GM12865 (cell line): ENCODE measurements around the gene IL17REL.

Source experiments
- DNase-seq: peaks from one replicate; pipeline ENCODE4 v3.0.0; 2010; ENCODE audit warnings: low read depth
- H3K4me3 ChIP-seq: 2 replicates; pipeline ENCODE4 v1.5.1; 2011; ENCODE audit warnings: mild to moderate bottlenecking, low read depth, low read length, control low read depth
- CTCF ChIP-seq: IDR thresholded peaks from 2 replicates; pipeline ENCODE4 v1.5.1; 2011; ENCODE audit warnings: low read length, control low read depth, low read depth, inconsistent platforms; ENCODE audit not compliant: insufficient read depth; ENCODE audit errors: missing control alignments

The IL17REL gene

GRCh38 chr22:49954991-49955580 lies 57.5 kb downstream of the IL17REL start:
- H3K4me3 ChIP-seq, result no peak overlapping the region

GRCh38 chr22:49954354-49954753 lies 58.2 kb downstream of the IL17REL start:
- TF ChIP-seq CTCF, result no peak
- DNase-seq, result no peak
- H3K4me3 ChIP-seq, result no peak overlapping the region

More at GRCh38 chr22:49954991-49955580, 57.5 kb downstream of the IL17REL start:
- no peak for DNase-seq
- TF ChIP-seq CTCF, result no peak

- no peak for TF ChIP-seq CTCF
- no peak for DNase-seq
- no peak overlapping the region for H3K4me3 ChIP-seq
These were observed 58.8 kb downstream of the IL17REL start for GRCh38 chr22:49953680-49954344.

GRCh38 chr22:49953027-49953679 lies 59.4 kb downstream of the IL17REL start:
- DNase-seq, result no peak
- no peak overlapping the region for H3K4me3 ChIP-seq
- TF ChIP-seq CTCF, result no peak

GRCh38 chr22:49951986-49952896 lies 60.3 kb downstream of the IL17REL start:
- TF ChIP-seq CTCF, result no peak
- DNase-seq, result no peak
- H3K4me3 ChIP-seq, result no peak overlapping the region

- TF ChIP-seq CTCF, result no peak
- no peak for DNase-seq
- no peak overlapping the region for H3K4me3 ChIP-seq
These were observed 60.9 kb downstream of the IL17REL start for GRCh38 chr22:49951678-49951985.
